ENCODE data around the gene HLA-C.
"Not testable (repeated sequence)": the region's sequence is repeated elsewhere in the genome, so short reads cannot be mapped to it uniquely, and the experiment has no call there.

The HLA-C gene

GRCh38 chr6:31270788-31271640, 878 bp downstream of the HLA-C start:
- no peak for TF ChIP-seq CTCF (IDR thresholded peaks at IDR 0.05; ENCODE audit: low read depth, low read length)

GRCh38 chr6:31268836-31269235, 3.1 kb downstream of the HLA-C start:
- no peak for TF ChIP-seq CTCF (IDR thresholded peaks at IDR 0.05; ENCODE audit: low read depth, low read length)
- DNase-seq (ENCODE audit: extremely low read depth, low read depth): no peak

More at GRCh38 chr6:31270788-31271640, 878 bp downstream of the HLA-C start:
- no peak for DNase-seq (ENCODE audit: extremely low read depth, low read depth)

- TF ChIP-seq CTCF (IDR thresholded peaks at IDR 0.05; ENCODE audit: low read depth, low read length): no peak
Measured at GRCh38 chr6:31268369-31268765, 3.5 kb downstream of the HLA-C start.

GRCh38 chr6:31267651-31268368, 4.1 kb downstream of the HLA-C start:
- no peak for DNase-seq (ENCODE audit: extremely low read depth, low read depth)
- no peak for TF ChIP-seq CTCF (IDR thresholded peaks at IDR 0.05; ENCODE audit: low read depth, low read length)

More at GRCh38 chr6:31268369-31268765, 3.5 kb downstream of the HLA-C start:
- DNase-seq (ENCODE audit: extremely low read depth, low read depth): no peak

- DNase-seq (ENCODE audit: extremely low read depth, low read depth): no peak
- TF ChIP-seq CTCF (IDR thresholded peaks at IDR 0.05; ENCODE audit: low read depth, low read length): no peak
Measured at GRCh38 chr6:31266567-31267360, 5.1 kb downstream of the HLA-C start.

- TF ChIP-seq CTCF (IDR thresholded peaks at IDR 0.05; ENCODE audit: low read depth, low read length): no peak
- no peak for DNase-seq (ENCODE audit: extremely low read depth, low read depth)
Measured at GRCh38 chr6:31265926-31266325, 6.0 kb downstream of the HLA-C start.

GRCh38 chr6:31263346-31263933, 8.5 kb downstream of the HLA-C start:
- not testable (repeated sequence) for DNase-seq (ENCODE audit: extremely low read depth, low read depth)

- not testable (repeated sequence) for DNase-seq (ENCODE audit: extremely low read depth, low read depth)
Measured at GRCh38 chr6:31259995-31260394, 11.9 kb downstream of the HLA-C start.

All from AG09319 (cell line).